ENCODE data around the gene SLC23A3. TPM values are rescaled to one million over a fixed set of nuclear protein-coding genes. Genes with fewer than 3 reads are reported as not detected.

Gene SLC23A3, protein sequence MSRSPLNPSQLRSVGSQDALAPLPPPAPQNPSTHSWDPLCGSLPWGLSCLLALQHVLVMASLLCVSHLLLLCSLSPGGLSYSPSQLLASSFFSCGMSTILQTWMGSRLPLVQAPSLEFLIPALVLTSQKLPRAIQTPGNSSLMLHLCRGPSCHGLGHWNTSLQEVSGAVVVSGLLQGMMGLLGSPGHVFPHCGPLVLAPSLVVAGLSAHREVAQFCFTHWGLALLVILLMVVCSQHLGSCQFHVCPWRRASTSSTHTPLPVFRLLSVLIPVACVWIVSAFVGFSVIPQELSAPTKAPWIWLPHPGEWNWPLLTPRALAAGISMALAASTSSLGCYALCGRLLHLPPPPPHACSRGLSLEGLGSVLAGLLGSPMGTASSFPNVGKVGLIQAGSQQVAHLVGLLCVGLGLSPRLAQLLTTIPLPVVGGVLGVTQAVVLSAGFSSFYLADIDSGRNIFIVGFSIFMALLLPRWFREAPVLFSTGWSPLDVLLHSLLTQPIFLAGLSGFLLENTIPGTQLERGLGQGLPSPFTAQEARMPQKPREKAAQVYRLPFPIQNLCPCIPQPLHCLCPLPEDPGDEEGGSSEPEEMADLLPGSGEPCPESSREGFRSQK
- total RNA-seq: under 1 TPM in 3 of 4 donors, not detected in 1; 0.21 to 0.98 (median 0.30) TPM

DNA sequence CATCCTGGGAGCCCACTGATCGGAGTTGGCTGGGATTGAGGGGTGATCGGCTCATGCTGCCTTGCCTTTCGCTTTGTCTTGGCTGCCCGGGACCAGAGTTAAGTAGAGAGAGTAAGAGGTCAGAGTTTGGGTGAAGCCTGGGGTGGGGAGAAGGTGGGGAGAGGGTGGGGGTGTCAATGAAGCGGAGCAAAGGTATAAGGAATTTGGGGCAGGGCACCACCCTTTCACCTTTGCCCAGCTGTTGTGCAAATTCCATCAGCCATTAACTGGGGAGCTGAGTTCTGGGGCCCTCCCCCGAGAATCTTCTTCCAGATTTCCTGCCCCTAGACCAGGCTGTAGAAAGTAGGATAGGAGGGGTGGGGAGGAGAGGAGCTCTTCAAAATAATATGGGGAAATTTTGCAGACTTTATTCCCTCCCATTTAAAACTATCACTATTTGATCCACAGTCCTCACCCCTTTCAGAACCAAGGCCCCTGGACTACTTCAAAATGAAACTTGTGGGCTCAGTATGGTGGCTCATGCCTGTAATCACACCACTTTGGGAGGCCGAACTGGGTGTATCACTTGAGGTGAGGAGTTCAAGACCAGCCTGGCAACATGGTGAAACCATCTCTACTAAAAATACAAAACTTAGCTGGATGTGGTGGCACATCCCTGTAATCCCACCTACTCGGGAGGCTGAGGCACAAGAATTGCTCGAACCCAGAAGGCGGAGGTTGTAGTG, at the start of gene SLC23A3:
SLC23A3 (minus strand) TSS at position 100 of the 725 bp plus-strand sequence; CDS start at position 55, 45 bp downstream.
- Histone ChIP-seq H3K4me1 (peaks cover 0 to 27% (median 12%) of the 10 kb centered on the region in 4 donors), H3K9me3 (no peaks in the 10 kb centered on the region), H3K36me3 (peaks cover 0 to 34% (median 19%) of the 10 kb centered on the region in 3 donors), H3K4me3 (no peak within 1 kb of the TSS), H3K27ac (peak within 1 kb of the TSS; percentile 50 to 94 (median 74)), H3K27me3 (no peaks in the 10 kb centered on the region)
- DNase-seq (ENCODE audit: low spot score in 2 of 2): peak in 1 of 2 donors; percentile 3
- 83 to 85% methylated on average over 10 of the region's 10 CpGs for WGBS, 2 donors
- TF ChIP-seq, protein P1, sequence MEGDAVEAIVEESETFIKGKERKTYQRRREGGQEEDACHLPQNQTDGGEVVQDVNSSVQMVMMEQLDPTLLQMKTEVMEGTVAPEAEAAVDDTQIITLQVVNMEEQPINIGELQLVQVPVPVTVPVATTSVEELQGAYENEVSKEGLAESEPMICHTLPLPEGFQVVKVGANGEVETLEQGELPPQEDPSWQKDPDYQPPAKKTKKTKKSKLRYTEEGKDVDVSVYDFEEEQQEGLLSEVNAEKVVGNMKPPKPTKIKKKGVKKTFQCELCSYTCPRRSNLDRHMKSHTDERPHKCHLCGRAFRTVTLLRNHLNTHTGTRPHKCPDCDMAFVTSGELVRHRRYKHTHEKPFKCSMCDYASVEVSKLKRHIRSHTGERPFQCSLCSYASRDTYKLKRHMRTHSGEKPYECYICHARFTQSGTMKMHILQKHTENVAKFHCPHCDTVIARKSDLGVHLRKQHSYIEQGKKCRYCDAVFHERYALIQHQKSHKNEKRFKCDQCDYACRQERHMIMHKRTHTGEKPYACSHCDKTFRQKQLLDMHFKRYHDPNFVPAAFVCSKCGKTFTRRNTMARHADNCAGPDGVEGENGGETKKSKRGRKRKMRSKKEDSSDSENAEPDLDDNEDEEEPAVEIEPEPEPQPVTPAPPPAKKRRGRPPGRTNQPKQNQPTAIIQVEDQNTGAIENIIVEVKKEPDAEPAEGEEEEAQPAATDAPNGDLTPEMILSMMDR (IDR thresholded peaks at IDR 0.05): no peak

DNA sequence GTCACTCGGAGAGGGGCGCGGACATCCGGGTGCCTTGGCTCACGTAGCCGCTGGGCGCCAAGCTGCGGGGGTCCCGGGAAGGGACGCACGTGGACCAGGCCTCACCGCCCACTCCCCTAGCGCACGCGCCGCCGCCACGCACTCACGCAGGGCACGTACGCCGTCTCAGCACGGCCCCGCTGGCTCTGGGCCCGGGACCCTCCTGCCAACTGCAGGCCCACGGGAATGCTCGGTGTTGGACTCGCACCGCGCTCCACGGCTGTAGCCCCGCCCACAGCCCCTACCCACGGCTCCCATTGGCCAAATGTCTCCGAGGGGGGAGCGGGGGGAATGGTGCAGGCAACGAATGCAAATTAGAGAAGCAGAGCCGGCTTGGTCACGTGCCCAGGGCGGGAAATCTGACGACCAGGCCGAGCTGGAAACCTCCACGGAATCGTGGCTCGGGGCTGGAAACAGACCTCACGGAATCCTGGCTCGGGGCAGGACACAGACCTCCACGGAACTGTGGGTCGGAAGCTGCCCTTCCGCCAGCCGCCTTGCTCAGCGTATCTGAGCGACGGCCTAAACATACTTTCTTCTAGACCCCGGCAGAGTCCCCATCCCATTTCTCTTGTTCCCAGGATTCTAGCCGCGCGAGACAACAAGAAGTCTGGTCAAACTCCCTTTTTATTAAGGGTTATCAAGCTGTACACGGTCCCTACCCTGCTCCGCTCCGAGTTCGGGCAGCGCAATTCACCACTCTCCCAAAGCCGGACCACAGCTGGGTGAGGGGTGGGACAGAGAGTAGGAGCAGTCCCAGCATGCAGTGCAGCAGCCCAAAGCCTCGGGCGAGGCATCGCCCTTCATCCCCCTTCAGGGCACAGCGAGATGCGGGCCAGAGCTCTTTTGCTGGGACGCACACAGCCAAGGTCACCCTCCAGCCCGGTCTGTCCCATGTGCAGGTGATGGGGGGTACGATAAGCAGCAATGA, 49.2 kb upstream of the SLC23A3 start, which contains the start of gene ABCB6:
ABCB6 (minus strand) TSS at position 227 of the 970 bp plus-strand sequence. CDS start 285 bp downstream, outside the sequence.
- no peaks in the 10 kb centered on the region for H3K27me3 ChIP-seq
- peak within 1 kb of the TSS; percentile 50 to 94 (median 89) for H3K27ac ChIP-seq
- DNase-seq (ENCODE audit: low spot score in 2 of 2): peak; percentile 99
- H3K4me1 ChIP-seq: peaks cover 0 to 48% (median 24%) of the 10 kb centered on the region in 4 donors
- H3K9me3 ChIP-seq: no peaks in the 10 kb centered on the region
- peak within 1 kb of the TSS; percentile 47 to 80 (median 66) for H3K4me3 ChIP-seq
- peaks cover 4 to 68% (median 27%) of the 10 kb centered on the region in 3 donors for H3K36me3 ChIP-seq
- 8 to 9% methylated on average over 34 to 44 of the region's 71 CpGs for WGBS, 2 donors
- peak; percentile 85 to 92 for TF ChIP-seq EP300 (IDR thresholded peaks at IDR 0.05)
- TF ChIP-seq, protein P1 (IDR thresholded peaks at IDR 0.05): peak in 1 of 5 experiments; percentile 31
- peak; percentile 25 to 80 for TF ChIP-seq POLR2A (IDR thresholded peaks at IDR 0.05)

DNA sequence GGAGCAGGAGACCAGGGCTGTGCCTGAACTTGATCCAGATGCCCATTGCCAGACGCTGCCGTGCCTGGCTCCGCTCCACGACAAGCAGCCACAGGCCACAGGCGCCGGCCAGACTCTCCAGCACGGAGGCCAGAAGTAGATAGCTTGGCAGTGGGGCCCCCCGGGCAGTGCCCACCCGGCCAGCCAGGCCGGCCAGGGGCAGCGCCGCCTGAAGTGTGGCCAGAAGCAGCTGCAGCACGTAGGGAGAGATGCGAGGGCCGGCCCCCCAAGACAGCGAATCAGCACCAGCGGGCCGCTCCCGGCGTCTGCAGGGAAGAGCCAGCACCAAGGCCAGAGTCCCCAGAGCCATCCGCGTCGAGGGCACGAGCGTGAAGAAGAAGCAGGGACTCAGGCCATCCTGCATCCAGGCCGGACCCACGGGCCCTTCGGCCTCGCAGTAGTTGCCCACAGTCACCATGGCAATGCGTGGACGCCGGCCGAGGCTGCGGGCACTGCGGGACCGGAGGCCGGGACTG, 48.4 kb upstream of the SLC23A3 start:
- TF ChIP-seq, protein P1 (IDR thresholded peaks at IDR 0.05): no peak
- TF ChIP-seq POLR2A (IDR thresholded peaks at IDR 0.05): no peak
- no peak for TF ChIP-seq EP300 (IDR thresholded peaks at IDR 0.05)
- WGBS, 2 donors: 0 to 2% methylated on average over 11 to 28 of the region's 37 CpGs

DNA sequence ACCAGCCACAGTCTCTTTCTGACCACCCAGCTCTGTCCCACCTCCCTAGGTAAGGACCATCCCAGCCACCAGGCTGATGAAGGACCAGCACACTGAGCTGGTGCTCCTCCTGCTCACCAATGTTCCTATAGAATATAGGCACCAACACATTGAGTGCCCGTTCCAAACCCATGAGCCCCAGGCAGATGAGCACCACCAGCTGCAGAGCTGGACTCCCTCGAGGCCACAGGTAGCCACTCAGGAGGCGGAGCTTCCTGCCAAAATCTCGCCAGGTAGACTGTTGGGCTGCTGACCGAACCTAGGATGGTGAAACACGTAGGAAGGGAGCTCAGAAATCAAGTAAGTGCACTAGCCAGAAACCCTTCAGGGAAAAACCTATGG, 46.7 kb upstream of the SLC23A3 start:
- DNase-seq (ENCODE audit: low spot score in 2 of 2): no peak
- TF ChIP-seq, protein P1 (IDR thresholded peaks at IDR 0.05): no peak
- no peak for TF ChIP-seq POLR2A (IDR thresholded peaks at IDR 0.05)
- no peak for TF ChIP-seq EP300 (IDR thresholded peaks at IDR 0.05)
- peaks cover 0 to 48% (median 24%) of the 10 kb centered on the region in 4 donors for H3K4me1 ChIP-seq
- H3K27ac ChIP-seq: peak overlapping the region in 2 of 4 donors; percentile 94
- 90 to 93% methylated on average over 6 of the region's 6 CpGs for WGBS, 2 donors
- H3K36me3 ChIP-seq: peaks cover 0 to 66% (median 11%) of the 10 kb centered on the region in 3 donors
- H3K4me3 ChIP-seq: no peak overlapping the region
- H3K9me3 ChIP-seq: no peaks in the 10 kb centered on the region
- H3K27me3 ChIP-seq: no peaks in the 10 kb centered on the region

More for the DNA sequence above, 48.4 kb upstream of the SLC23A3 start:
- Histone ChIP-seq H3K4me3 (peak overlapping the region; percentile 47 to 80 (median 66)), H3K27me3 (no peaks in the 10 kb centered on the region), H3K9me3 (no peaks in the 10 kb centered on the region), H3K4me1 (peaks cover 0 to 48% (median 24%) of the 10 kb centered on the region in 4 donors), H3K27ac (peak overlapping the region; percentile 50 to 94 (median 89)), H3K36me3 (peaks cover 0 to 68% (median 20%) of the 10 kb centered on the region in 3 donors)
- peak; percentile 29 to 40 for DNase-seq (ENCODE audit: low spot score in 2 of 2)
